HK-2 (cell line): ENCODE data around the gene ZDHHC13.

Experiments used
- DNase-seq: peaks from one replicate; pipeline ENCODE4 v3.0.0-alpha.2; 2018; ENCODE audit not compliant: unreplicated experiment

The ZDHHC13 gene

DNA sequence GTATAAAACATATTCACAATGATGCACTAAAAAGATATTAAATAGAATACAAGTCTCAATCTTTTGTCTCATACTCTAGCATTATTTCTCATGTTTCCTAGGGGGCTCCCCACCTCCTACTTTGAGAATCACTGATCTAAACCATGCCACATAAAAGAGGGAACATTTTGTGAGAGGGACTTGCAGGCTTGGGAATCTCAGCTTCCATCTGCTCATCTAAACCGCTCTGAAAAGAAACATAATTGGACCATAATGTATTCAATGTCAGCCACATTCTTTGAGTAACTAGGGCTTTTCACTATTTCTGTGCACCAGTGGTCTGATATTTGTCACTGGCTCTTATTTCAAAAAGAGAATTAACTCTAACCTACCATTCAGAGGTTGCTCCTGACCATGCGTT lies 91.2 kb downstream of the ZDHHC13 start:
- no peak for DNase-seq

DNA sequence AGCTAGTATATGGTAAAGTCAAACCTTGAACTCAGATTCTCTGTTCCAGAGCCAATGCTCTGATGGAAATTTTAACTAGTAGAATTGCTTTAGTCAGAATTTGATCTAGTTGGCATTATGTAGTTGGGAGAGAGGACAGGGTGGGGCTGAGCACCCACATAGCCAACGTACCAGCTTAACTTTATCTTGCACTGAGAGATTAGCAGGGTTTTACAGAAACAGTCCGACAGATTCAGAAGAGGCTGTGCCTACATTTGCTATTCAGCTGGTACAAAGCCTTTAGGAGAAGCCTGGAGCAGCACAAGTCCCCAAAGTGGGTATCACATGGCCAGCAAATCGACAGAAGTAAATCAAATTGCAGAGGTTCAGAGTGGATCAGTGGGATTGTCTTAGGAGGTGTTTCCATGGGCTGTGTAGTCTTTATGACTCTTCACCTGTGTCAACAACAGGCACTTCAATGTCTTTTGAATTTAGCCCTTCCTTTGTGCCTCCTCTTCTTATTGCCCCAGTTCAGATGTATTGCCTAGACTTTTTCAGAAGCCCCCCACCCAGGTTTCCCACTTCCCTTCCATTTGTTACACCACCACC lies 92.1 kb downstream of the ZDHHC13 start:
- DNase-seq: no peak

DNA sequence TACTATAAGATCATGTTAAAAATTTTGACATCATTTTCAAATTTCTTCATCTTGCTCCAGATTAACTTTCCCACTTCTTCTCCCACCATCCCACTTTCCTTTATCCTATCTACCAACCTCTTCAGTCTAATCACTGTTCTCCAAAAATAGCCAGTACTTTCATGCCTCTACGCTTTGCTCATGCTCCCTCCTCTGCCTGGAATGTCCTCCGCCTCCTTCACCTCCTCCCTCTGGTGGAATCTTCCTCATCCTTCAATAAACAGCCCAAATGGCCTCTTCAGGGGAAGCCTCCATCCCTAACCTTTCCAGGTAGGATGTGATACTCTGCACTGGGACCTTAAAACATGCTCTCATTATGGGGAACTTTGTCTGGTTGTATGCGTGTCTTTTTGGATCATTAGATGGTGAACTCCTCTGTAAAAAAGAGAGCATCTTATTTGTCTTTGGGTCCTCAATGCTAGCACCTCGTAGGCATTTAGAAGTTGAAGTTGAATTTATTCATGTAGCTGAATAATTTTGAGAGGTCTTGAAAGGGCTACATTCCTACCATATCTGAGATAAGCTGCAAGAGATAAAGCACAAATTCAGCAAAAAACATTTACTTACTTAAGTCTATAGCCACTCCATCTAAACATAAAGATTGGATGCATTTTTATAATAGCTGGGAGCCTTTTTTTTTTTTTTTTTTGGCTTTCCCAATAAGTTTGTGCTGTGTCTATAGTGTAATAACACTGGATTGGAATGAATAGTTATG lies 92.8 kb downstream of the ZDHHC13 start:
- DNase-seq: no peak

DNA sequence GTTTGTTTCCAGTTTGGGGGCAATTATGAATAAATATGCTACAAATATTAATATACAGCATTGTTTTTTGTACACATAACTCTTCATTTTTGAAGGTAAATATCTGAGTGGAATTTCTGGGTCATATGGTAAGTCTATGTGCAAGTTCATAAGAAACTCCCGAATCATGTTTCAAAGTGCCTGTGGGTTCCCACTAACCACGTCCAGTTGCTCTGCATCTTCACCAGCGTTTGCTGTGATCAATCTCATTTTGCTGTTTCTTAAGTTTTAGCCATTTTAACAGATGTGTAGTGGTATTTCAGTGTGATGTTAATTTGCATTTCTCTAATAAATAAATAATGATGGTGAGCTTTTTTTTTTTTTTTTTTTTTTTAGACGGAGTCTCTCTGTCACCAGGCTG lies 99.1 kb downstream of the ZDHHC13 start:
- no peak for DNase-seq

DNA sequence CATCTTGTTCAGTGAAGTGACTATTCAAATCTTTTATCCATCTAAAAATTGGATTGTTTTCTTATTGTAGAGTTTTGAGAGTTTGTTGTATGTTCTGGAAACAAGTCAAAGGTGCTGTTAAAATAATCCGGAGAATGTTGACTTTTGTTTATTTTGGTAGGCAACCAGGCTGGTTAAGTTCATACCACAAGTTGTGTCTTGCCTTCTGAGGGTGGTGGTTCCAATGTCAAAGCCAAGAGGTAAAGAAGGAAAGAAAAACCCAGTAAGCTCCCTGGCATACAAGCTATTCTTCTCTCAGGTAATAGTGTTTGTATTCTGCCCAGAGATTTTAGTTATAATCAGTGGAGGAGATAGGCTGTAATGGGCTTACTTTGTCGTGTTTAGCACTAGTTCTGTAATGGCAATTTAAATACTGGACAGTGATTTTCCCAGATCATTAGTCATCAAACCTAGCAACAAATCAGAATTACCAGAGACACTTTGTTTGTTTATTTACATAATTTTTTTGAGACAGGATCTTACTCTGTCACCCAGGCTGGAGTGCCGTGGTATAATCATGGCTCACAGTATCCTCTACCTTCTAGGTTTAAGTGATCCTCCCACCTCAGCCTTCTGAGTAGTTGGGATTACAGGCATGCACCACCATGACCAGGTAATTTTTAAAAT lies 99.9 kb downstream of the ZDHHC13 start:
- DNase-seq: no peak

GRCh38 chr11:19218216-19218615 lies 101.2 kb downstream of the ZDHHC13 start:
- DNase-seq: no peak

- no peak for DNase-seq
Measured at GRCh38 chr11:19218786-19219460, 102.0 kb downstream of the ZDHHC13 start.

DNA sequence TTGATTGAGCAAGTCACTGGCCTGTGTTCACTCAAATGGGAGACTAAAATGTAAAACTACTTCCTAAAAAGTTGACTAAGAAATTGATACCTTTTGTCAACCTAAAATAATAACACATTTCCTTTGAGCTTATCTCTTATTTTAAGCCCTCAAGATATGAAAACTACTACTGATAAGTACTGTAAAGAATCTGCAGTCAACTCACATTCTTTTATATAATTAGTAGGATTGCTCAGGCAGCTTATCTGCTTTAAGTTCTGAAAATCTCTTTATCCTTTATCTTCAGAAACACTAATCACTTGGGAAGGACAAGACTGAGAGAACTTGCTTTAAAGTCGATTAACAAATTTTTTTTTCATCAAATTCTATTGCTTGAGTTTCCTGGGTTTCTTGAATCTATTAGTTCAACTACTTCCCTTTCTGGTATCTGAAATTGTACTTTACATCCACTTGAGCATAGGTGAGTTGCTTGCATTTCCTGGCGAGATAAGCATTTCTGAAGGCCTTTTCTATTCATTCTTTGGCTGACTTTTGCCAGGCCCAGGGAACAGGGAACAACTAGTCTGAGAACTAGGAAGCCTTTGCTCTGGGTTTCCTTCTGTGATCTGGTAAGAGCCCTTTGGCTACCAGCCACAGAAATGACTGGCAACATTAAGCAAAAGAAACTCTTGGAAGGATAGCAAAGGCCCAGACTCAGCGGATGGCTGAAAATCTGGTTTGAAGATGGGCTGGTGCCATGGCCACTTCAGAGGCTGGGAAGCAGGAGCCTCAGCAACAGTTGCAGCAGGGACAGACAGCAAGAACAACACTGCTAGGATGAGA lies 104.1 kb downstream of the ZDHHC13 start:
- no peak for DNase-seq

DNA sequence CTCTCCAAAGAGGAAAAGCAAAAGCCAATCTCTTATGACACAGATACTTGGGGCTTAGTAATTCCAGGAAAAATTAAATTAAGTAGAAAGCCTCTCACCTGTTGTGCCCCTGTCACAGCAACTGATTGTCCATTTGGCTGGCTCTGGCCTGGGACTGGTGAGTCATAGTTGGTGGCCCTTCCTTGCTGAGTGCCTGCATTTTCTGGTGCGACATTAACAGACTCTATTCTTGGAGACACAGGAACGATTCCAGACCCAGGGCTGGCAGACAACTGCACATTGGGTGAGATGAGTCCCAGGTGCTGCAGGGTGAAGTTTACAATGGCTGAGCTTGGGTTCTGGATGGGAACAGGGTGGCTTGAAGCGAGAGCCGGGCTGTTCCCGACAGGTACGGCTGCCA lies 108.2 kb downstream of the ZDHHC13 start:
- no peak for DNase-seq

- DNase-seq: no peak
Measured at GRCh38 chr11:19225581-19225980, 108.6 kb downstream of the ZDHHC13 start.
